ENCODE data around the gene RBM26. TPM values are rescaled to one million over a fixed set of nuclear protein-coding genes. Genes with fewer than 3 reads are reported as not detected.

The RBM26 gene
- total and polyA plus RNA-seq, 12 donors: 7.5 to 46.8 (median 24.5) TPM

DNA sequence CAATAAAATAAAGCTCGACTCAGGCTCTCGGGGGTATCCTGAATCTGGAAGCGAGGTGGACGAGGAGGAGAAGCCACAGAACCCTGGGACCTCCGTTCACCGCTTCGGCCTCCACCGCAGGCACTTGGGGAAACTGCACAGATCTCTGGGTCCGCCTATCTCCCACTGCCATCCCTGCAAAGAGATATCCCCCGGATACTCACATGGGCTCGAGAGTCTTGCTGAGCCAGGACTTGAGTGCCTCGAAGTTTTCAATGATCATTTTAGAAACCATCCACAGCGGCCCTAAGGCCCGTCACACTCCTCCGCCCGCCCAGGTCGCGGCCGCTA lies 589 bp downstream of the RBM26 start:
- WGBS, 2 donors: 0% methylated on average over 19 of the region's 19 CpGs
- intact Hi-C loops (cut with DNase I): loop anchor here in 1 of 10 donors (5.0 kb wide), 1 partner anchor 137 kb away; no protein-coding TSS in a partner anchor
- no peaks in the 10 kb centered on the region for H3K9me3 ChIP-seq
- DNase-seq: no peak
- TF ChIP-seq, protein P1, sequence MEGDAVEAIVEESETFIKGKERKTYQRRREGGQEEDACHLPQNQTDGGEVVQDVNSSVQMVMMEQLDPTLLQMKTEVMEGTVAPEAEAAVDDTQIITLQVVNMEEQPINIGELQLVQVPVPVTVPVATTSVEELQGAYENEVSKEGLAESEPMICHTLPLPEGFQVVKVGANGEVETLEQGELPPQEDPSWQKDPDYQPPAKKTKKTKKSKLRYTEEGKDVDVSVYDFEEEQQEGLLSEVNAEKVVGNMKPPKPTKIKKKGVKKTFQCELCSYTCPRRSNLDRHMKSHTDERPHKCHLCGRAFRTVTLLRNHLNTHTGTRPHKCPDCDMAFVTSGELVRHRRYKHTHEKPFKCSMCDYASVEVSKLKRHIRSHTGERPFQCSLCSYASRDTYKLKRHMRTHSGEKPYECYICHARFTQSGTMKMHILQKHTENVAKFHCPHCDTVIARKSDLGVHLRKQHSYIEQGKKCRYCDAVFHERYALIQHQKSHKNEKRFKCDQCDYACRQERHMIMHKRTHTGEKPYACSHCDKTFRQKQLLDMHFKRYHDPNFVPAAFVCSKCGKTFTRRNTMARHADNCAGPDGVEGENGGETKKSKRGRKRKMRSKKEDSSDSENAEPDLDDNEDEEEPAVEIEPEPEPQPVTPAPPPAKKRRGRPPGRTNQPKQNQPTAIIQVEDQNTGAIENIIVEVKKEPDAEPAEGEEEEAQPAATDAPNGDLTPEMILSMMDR (IDR thresholded peaks at IDR 0.05): no peak
- H3K27me3 ChIP-seq: no peaks in the 10 kb centered on the region
- ATAC-seq: peak in 5 of 8 donors; percentile 1 to 82 (median 13)
- no peaks in the 10 kb centered on the region for H3K36me3 ChIP-seq
- H3K27ac ChIP-seq: peak overlapping the region; percentile 68 to 97 (median 94)
- peaks cover 0 to 63% (median 51%) of the 10 kb centered on the region in 9 donors for H3K4me1 ChIP-seq
- peak overlapping the region; percentile 61 to 94 (median 87) for H3K4me3 ChIP-seq

DNA sequence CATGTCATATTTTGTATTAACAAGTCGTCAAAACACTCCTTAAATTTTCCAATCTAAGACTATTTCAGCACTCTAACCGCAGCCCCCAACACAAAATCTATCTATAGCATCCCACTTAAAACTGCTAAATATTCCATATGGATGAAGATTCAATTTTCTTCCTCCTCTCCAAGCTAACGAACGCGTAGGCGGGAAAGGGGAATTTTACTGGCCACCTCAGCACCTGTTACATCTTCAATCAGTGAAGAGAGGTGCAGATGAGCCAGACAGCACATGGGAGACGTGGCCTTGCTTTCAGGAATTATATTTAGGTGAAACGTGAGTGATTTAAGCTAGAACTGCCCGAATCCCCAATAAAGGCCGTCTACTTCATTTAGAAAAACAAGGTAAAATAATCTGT lies 1.1 kb downstream of the RBM26 start:
- peak overlapping the region; percentile 61 to 94 (median 87) for H3K4me3 ChIP-seq
- H3K36me3 ChIP-seq: peaks cover 0 to 4% (median 0%) of the 10 kb centered on the region in 9 donors
- DNase-seq (no peak), ATAC-seq (no peak)
- TF ChIP-seq, protein P1 (IDR thresholded peaks at IDR 0.05): no peak
- WGBS, 2 donors: 1 to 2% methylated on average over 10 of the region's 10 CpGs
- peaks cover 0 to 68% (median 51%) of the 10 kb centered on the region in 9 donors for H3K4me1 ChIP-seq
- intact Hi-C loops (cut with DNase I): loop anchor here in 1 of 10 donors (5.0 kb wide), 1 partner anchor 137 kb away; no protein-coding TSS in a partner anchor
- H3K9me3 ChIP-seq: no peaks in the 10 kb centered on the region
- H3K27me3 ChIP-seq: no peaks in the 10 kb centered on the region
- peak overlapping the region in 9 of 10 donors; percentile 86 to 97 (median 94) for H3K27ac ChIP-seq

DNA sequence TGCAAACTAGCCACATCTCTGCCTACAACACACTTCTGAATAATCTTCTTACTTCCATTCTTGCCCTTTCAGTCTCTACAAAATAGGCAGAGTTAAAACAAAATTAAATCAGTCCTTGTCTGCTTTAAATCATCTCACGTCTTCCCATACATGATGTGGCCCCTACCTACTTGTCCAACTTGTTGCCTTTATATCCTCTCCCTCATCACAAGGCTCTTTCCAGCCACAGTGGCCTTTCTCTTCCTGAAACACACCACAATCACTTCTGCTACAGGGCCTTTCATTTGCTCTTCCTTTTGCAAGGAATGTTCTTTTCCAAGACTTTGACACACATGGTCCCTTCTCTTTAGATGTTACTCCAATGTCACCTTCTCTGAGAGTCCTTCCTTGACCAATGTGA lies 1.7 kb downstream of the RBM26 start:
- H3K27ac ChIP-seq: peak overlapping the region in 6 of 10 donors; percentile 13 to 97 (median 95)
- no peaks in the 10 kb centered on the region for H3K27me3 ChIP-seq
- no peaks in the 10 kb centered on the region for H3K9me3 ChIP-seq
- TF ChIP-seq, protein P1 (IDR thresholded peaks at IDR 0.05): no peak
- 6 to 25% methylated on average over 1 of the region's 1 CpG for WGBS, 2 donors
- intact Hi-C loops (cut with DNase I): no loop called here
- DNase-seq (no peak), ATAC-seq (no peak)
- H3K4me1 ChIP-seq: peaks cover 0 to 75% (median 57%) of the 10 kb centered on the region in 9 donors
- peak overlapping the region in 9 of 10 donors; percentile 67 to 94 (median 88) for H3K4me3 ChIP-seq
- H3K36me3 ChIP-seq: peaks cover 0 to 10% (median 0%) of the 10 kb centered on the region in 9 donors

DNA sequence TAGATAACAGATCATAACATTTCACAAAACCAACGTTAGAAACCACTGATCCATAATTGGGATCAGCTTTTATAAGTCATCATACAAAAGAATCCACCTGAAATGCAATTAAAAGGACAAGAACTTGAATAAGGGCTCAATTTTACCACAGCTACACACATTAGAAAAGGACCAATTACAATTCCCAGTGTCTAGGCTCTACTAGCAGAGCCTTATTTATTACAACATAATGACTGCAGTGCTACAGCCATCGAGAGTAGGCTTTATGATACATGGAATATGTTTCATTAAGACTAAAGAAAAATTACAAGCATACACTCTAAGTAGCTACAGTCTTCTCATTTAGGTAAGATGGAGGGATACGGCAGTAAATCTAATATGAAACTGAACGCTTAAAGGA lies 2.9 kb downstream of the RBM26 start:
- TF ChIP-seq, protein P1 (IDR thresholded peaks at IDR 0.05): no peak
- Histone ChIP-seq H3K4me3 (peak overlapping the region in 5 of 10 donors; percentile 4 to 88 (median 86)), H3K27me3 (no peaks in the 10 kb centered on the region), H3K27ac (no peak overlapping the region), H3K36me3 (peaks cover 0 to 18% (median 0%) of the 10 kb centered on the region in 9 donors), H3K9me3 (no peaks in the 10 kb centered on the region), H3K4me1 (peaks cover 0 to 86% (median 63%) of the 10 kb centered on the region in 9 donors)
- 55 to 58% methylated on average over 4 of the region's 4 CpGs for WGBS, 2 donors
- ATAC-seq: no peak
- intact Hi-C loops (cut with DNase I): no loop called here
- no peak for DNase-seq

Data from heart right ventricle (tissue), 16 donors.